ENCODE results near the gene SUN5. TPM values are rescaled to one million over a fixed set of nuclear protein-coding genes. Genes with fewer than 3 reads are reported as not detected.

Gene SUN5
- total RNA-seq, 6 experiments from 2014 or later, result not detected

- H3K36me3 Mint-ChIP-seq (ENCODE audit: low read depth), result no peaks in the 10 kb centered on the region
- H3K9me3 Mint-ChIP-seq, result no peaks in the 10 kb centered on the region
- TF ChIP-seq, protein P1, sequence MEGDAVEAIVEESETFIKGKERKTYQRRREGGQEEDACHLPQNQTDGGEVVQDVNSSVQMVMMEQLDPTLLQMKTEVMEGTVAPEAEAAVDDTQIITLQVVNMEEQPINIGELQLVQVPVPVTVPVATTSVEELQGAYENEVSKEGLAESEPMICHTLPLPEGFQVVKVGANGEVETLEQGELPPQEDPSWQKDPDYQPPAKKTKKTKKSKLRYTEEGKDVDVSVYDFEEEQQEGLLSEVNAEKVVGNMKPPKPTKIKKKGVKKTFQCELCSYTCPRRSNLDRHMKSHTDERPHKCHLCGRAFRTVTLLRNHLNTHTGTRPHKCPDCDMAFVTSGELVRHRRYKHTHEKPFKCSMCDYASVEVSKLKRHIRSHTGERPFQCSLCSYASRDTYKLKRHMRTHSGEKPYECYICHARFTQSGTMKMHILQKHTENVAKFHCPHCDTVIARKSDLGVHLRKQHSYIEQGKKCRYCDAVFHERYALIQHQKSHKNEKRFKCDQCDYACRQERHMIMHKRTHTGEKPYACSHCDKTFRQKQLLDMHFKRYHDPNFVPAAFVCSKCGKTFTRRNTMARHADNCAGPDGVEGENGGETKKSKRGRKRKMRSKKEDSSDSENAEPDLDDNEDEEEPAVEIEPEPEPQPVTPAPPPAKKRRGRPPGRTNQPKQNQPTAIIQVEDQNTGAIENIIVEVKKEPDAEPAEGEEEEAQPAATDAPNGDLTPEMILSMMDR (IDR thresholded peaks at IDR 0.05), result no peak
- no peak overlapping the region for H3K27ac Mint-ChIP-seq
- peaks cover 55% of the 10 kb centered on the region for H3K27me3 Mint-ChIP-seq (ENCODE audit: insufficient read depth)
- no peaks in the 10 kb centered on the region for H3K4me1 Mint-ChIP-seq (ENCODE audit: low read depth)
- H3K4me3 Mint-ChIP-seq, result no peak overlapping the region
- no peak for DNase-seq
Observed at GRCh38 chr20:33018169-33018931, 14.1 kb upstream of the SUN5 start.

DNA sequence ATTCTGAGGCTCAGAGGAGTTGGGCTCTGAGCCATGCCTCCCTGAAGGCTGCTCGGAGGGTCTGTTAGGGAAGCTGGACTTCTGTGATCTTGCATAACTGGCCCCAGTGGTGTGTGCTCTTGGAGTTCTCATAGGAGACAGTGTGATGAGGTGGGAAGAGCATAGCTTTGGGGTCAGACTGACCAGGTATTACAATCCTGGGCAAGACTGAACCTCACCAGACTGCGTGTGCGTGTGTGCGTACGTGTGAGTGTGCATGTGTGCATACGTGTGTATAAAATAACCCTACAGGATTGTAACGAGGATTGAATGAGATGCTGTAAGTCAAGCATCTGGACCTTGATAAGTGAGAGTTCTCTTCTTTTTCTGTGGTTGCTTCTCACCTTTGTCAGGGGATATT lies 13.3 kb upstream of the SUN5 start:
- DNase-seq, result no peak
- Mint-ChIP-seq H3K36me3 (ENCODE audit: low read depth) (no peaks in the 10 kb centered on the region), H3K4me3 (no peak overlapping the region), H3K9me3 (no peaks in the 10 kb centered on the region), H3K27ac (no peak overlapping the region), H3K4me1 (ENCODE audit: low read depth) (no peaks in the 10 kb centered on the region), H3K27me3 (ENCODE audit: insufficient read depth) (peaks cover 56% of the 10 kb centered on the region)
- TF ChIP-seq, protein P1 (IDR thresholded peaks at IDR 0.05), result no peak

DNA sequence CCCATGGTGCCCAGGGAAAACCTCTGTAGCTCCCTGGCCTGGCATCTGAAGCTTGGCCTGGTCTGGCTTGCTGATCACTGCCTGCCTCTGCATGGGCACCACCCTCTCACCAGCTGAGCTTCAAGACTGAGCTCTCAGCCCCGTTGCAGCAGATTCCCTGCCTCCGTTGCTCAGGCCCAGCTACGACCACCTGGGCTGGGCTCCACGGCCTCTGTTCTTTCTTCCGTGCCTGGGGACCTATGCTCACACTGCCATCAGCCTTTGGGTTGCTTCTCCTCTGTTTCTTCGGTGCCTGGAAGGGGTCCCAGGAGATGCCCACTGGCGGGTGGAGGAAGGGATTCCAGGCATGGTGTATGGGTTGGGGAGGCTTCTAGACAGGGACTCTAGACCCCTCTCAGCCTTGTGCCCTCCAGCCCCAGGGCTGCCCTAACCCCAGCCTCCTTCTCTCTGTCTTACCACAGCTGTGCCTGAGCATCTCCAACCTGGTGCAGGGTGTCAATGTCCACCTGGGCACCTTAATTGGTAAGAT lies 12.4 kb upstream of the SUN5 start:
- H3K9me3 Mint-ChIP-seq, result no peaks in the 10 kb centered on the region
- no peaks in the 10 kb centered on the region for H3K36me3 Mint-ChIP-seq (ENCODE audit: low read depth)
- no peaks in the 10 kb centered on the region for H3K4me1 Mint-ChIP-seq (ENCODE audit: low read depth)
- no peak for DNase-seq
- peaks cover 56% of the 10 kb centered on the region for H3K27me3 Mint-ChIP-seq (ENCODE audit: insufficient read depth)
- no peak overlapping the region for H3K4me3 Mint-ChIP-seq
- H3K27ac Mint-ChIP-seq, result no peak overlapping the region
- TF ChIP-seq, protein P1 (IDR thresholded peaks at IDR 0.05), result no peak

- H3K36me3 Mint-ChIP-seq (ENCODE audit: low read depth), result no peaks in the 10 kb centered on the region
- TF ChIP-seq, protein P1 (IDR thresholded peaks at IDR 0.05), result no peak
- H3K9me3 Mint-ChIP-seq, result no peaks in the 10 kb centered on the region
- no peaks in the 10 kb centered on the region for H3K4me1 Mint-ChIP-seq (ENCODE audit: low read depth)
- peaks cover 55% of the 10 kb centered on the region for H3K27me3 Mint-ChIP-seq (ENCODE audit: insufficient read depth)
- DNase-seq, result no peak
- no peak overlapping the region for H3K4me3 Mint-ChIP-seq
- no peak overlapping the region for H3K27ac Mint-ChIP-seq
Observed at GRCh38 chr20:33015700-33016580, 11.7 kb upstream of the SUN5 start.

DNA sequence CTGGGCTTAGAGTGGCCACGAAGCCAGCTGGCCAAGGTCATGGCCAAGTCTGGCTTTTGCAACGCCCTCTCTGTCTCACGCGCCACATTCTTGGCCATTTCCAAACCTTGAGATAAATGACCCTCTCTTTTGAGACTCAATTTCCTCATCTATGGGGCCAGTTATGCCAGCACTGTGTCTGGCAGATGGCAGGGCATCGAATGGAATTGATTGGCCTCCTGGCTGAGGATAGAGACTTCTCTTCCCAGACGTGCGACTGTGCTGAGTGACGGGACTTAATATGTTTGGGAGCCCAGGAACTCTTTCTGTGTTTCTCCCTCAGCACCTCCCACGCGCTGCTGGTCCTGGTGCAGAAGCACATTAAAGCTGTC lies 10.9 kb upstream of the SUN5 start:
- peaks cover 53% of the 10 kb centered on the region for H3K27me3 Mint-ChIP-seq (ENCODE audit: insufficient read depth)
- H3K4me1 Mint-ChIP-seq (ENCODE audit: low read depth), result no peaks in the 10 kb centered on the region
- no peaks in the 10 kb centered on the region for H3K9me3 Mint-ChIP-seq
- H3K4me3 Mint-ChIP-seq, result no peak overlapping the region
- DNase-seq, result no peak
- no peaks in the 10 kb centered on the region for H3K36me3 Mint-ChIP-seq (ENCODE audit: low read depth)
- TF ChIP-seq, protein P1 (IDR thresholded peaks at IDR 0.05), result no peak
- H3K27ac Mint-ChIP-seq, result no peak overlapping the region
